ENCODE data around the gene BCKDHB.

BCKDHB gene

DNA sequence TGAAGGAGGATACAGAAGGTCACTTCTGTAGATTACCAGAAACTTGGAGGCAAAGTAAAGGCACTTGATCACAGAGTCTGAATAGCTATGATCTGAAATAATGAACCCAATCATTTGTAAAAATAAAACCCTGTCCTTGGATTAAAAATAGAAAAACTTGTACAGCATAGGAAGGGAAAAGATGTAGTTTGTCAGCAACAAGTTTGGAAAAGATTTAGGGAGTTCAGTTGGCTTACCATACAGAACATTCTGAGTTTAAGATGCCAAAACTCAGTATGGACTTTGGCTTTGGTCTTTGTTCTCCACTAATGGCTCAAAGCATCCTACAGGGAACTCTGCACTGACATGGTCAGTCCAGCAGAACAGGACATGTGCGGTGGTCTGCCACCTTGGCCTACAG lies 240.6 kb downstream of the BCKDHB start:
- H3K27me3 ChIP-seq (replicated peaks; ENCODE audit: control insufficient read depth, insufficient read depth, low read length) = no peaks in the 10 kb centered on the region
- H3K4me3 ChIP-seq (replicated peaks; ENCODE audit: low read depth, low read length) = no peak overlapping the region
- no peak for DNase-seq (ENCODE audit: extremely low read depth, insufficient read length)
- TF ChIP-seq, protein P1, sequence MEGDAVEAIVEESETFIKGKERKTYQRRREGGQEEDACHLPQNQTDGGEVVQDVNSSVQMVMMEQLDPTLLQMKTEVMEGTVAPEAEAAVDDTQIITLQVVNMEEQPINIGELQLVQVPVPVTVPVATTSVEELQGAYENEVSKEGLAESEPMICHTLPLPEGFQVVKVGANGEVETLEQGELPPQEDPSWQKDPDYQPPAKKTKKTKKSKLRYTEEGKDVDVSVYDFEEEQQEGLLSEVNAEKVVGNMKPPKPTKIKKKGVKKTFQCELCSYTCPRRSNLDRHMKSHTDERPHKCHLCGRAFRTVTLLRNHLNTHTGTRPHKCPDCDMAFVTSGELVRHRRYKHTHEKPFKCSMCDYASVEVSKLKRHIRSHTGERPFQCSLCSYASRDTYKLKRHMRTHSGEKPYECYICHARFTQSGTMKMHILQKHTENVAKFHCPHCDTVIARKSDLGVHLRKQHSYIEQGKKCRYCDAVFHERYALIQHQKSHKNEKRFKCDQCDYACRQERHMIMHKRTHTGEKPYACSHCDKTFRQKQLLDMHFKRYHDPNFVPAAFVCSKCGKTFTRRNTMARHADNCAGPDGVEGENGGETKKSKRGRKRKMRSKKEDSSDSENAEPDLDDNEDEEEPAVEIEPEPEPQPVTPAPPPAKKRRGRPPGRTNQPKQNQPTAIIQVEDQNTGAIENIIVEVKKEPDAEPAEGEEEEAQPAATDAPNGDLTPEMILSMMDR (IDR thresholded peaks at IDR 0.05; ENCODE audit: insufficient read depth, low read length, poor library complexity, severe bottlenecking) = no peak
- H3K36me3 ChIP-seq (ENCODE audit: control insufficient read depth, insufficient read depth, low read length) = no peaks in the 10 kb centered on the region

DNA sequence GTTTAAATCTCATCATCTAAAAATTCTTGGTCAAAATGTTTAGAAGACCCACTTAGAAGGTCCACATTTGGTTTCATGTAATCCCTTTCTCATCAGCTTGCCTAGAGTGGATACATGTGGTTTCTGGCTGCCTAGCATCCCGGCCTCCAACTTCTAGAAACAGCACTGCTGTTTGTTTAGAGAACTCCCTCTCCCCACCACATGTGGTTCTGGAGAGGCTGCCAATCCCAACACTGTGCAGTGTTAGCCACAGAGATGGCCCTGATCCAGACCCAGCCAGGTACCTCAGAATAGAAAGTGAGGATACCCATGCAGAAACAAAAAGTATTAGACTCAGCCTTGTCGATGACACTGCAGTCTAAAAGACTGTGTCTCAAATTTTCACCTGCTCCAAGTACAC lies 241.8 kb downstream of the BCKDHB start:
- Histone ChIP-seq H3K36me3 (ENCODE audit: control insufficient read depth, insufficient read depth, low read length) (no peaks in the 10 kb centered on the region), H3K27me3 (replicated peaks; ENCODE audit: control insufficient read depth, insufficient read depth, low read length) (no peaks in the 10 kb centered on the region), H3K4me3 (replicated peaks; ENCODE audit: low read depth, low read length) (no peak overlapping the region)
- TF ChIP-seq, protein P1 (IDR thresholded peaks at IDR 0.05; ENCODE audit: insufficient read depth, low read length, poor library complexity, severe bottlenecking) = no peak
- no peak for DNase-seq (ENCODE audit: extremely low read depth, insufficient read length)

DNA sequence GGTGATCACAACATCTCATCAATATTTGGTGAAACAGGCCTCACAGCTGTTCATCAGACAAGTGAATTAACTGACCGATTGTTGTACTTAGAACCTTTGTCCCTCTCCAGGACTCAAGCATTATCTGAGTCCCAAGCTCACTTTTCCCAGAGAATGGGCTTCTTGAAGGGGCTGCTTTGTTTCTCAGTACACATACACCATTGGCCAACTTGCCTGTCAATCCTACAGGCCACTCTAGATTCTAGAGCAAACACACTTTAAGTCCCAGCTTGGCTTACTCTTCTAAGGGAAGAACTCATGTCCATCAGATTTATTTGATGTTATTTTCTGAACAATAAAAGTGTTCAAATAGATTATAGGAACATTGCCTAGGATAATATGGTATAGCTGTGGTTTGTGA lies 249.5 kb downstream of the BCKDHB start:
- Histone ChIP-seq H3K36me3 (ENCODE audit: control insufficient read depth, insufficient read depth, low read length) (no peaks in the 10 kb centered on the region), H3K4me3 (replicated peaks; ENCODE audit: low read depth, low read length) (no peak overlapping the region), H3K27me3 (replicated peaks; ENCODE audit: control insufficient read depth, insufficient read depth, low read length) (no peaks in the 10 kb centered on the region)
- no peak for DNase-seq (ENCODE audit: extremely low read depth, insufficient read length)
- TF ChIP-seq, protein P1 (IDR thresholded peaks at IDR 0.05; ENCODE audit: insufficient read depth, low read length, poor library complexity, severe bottlenecking) = no peak

DNA sequence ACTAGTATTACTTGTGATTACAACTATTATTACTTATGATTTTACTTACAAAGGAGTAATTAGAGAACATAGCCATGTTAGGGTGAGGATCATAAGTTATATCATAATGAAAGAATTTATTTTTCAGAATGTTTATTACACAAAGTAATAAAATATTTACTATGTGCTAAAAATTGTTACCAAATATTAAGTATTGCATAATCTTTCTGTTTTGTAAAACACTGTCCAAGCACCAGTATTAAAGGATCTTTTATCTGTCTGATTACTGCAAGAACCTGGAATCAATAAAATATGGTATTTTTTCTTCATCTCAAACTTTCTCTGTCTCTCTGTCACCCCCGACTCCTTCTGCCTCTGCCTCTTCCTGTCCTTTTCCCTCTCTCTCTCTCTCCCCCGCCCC lies 250.1 kb downstream of the BCKDHB start:
- H3K36me3 ChIP-seq (ENCODE audit: control insufficient read depth, insufficient read depth, low read length) = no peaks in the 10 kb centered on the region
- TF ChIP-seq, protein P1 (IDR thresholded peaks at IDR 0.05; ENCODE audit: insufficient read depth, low read length, poor library complexity, severe bottlenecking) = no peak
- H3K4me3 ChIP-seq (replicated peaks; ENCODE audit: low read depth, low read length) = no peak overlapping the region
- H3K27me3 ChIP-seq (replicated peaks; ENCODE audit: control insufficient read depth, insufficient read depth, low read length) = no peaks in the 10 kb centered on the region
- no peak for DNase-seq (ENCODE audit: extremely low read depth, insufficient read length)

DNA sequence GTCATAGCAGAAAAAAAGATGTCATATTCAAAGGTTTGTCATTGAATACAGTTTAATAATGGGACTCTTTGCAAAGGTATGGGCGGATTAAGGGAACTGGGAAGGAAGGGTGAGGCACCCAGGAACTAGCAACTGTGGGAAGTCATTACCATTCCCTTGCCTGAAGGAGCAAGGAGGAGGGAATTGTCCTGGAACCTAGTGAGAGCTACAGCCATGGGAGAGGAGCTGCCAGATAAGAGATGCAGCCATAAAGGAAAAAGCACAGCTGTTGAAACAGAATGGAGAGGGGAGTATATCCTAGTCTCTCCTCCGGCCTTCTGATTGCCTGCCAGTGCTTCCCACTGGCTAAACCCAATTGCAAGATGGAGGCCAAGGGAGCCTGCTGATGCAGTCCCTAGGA lies 250.6 kb downstream of the BCKDHB start:
- TF ChIP-seq, protein P1 (IDR thresholded peaks at IDR 0.05; ENCODE audit: insufficient read depth, low read length, poor library complexity, severe bottlenecking) = no peak
- Histone ChIP-seq H3K4me3 (replicated peaks; ENCODE audit: low read depth, low read length) (no peak overlapping the region), H3K36me3 (ENCODE audit: control insufficient read depth, insufficient read depth, low read length) (no peaks in the 10 kb centered on the region), H3K27me3 (replicated peaks; ENCODE audit: control insufficient read depth, insufficient read depth, low read length) (no peaks in the 10 kb centered on the region)
- no peak for DNase-seq (ENCODE audit: extremely low read depth, insufficient read length)

DNA sequence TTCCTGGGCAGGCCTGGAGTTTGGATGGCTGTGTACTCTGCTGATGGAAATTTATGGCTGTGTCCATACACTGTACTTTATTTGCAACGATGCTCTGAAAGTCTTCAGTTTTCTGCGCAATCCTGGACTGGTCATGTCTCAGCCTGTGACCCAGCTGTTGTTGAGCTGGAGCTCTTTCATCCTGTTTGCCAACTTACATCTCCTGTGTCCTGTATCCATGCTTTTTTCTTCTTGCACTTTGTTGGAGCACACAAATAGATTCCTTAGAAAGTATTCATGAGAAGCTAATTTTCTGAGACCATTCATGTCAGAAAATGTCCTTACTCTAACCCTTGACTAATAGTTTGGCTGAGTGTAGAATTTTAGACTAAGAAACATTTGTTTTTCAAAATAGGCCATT lies 251.2 kb downstream of the BCKDHB start:
- Histone ChIP-seq H3K27me3 (replicated peaks; ENCODE audit: control insufficient read depth, insufficient read depth, low read length) (no peaks in the 10 kb centered on the region), H3K36me3 (ENCODE audit: control insufficient read depth, insufficient read depth, low read length) (no peaks in the 10 kb centered on the region), H3K4me3 (replicated peaks; ENCODE audit: low read depth, low read length) (no peak overlapping the region)
- no peak for DNase-seq (ENCODE audit: extremely low read depth, insufficient read length)
- TF ChIP-seq, protein P1 (IDR thresholded peaks at IDR 0.05; ENCODE audit: insufficient read depth, low read length, poor library complexity, severe bottlenecking) = no peak

All from GM06990 (cell line).